ENCODE measurements around the gene REG3G.

DNA sequence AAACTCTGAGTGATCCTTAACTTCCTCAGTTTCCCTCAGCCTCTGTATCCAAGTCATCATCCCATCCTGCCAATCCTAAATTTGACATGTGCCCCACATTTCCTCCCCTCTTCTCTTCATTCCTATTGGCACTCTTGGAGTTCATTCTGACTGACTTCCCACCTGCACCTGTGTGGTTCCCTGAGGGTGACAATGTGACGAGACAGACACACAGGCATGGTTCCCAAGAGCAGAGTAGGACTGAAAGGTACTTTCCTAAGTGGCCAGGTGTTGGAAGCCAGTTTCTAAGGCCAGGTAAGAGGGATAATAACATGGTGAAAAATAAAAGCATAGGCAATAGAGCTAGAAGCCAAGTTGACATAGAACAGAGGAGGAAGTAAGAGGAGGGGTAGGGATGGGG, 24.2 kb upstream of the REG3G start:
- TF ChIP-seq, protein P1, sequence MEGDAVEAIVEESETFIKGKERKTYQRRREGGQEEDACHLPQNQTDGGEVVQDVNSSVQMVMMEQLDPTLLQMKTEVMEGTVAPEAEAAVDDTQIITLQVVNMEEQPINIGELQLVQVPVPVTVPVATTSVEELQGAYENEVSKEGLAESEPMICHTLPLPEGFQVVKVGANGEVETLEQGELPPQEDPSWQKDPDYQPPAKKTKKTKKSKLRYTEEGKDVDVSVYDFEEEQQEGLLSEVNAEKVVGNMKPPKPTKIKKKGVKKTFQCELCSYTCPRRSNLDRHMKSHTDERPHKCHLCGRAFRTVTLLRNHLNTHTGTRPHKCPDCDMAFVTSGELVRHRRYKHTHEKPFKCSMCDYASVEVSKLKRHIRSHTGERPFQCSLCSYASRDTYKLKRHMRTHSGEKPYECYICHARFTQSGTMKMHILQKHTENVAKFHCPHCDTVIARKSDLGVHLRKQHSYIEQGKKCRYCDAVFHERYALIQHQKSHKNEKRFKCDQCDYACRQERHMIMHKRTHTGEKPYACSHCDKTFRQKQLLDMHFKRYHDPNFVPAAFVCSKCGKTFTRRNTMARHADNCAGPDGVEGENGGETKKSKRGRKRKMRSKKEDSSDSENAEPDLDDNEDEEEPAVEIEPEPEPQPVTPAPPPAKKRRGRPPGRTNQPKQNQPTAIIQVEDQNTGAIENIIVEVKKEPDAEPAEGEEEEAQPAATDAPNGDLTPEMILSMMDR (IDR thresholded peaks at IDR 0.05): no peak
- TF ChIP-seq POLR2A (IDR thresholded peaks at IDR 0.05): no peak

Measured in tibial nerve (tissue), 3 donors.